Tibial nerve (tissue), 4 donors: Measurements from ENCODE around the gene KRTDAP. TPM values are rescaled to one million over a fixed set of nuclear protein-coding genes. Genes with fewer than 3 reads are reported as not detected.

Source experiments
- DNase-seq, 2 donors: peaks; one replicate each; pipeline ENCODE4 v3.0.0-alpha.2; 2019; ENCODE audit warnings: low spot score in 2 of 2
- H3K27ac ChIP-seq, 4 donors: fragments of 200-600 bp; sonication (generic) in 3 of 4; one replicate each; pipeline ENCODE4 v1.5.1; 2017 to 2019; ENCODE audit warnings: mild to moderate bottlenecking in 1 of 4
- H3K27me3 ChIP-seq, 2 donors: fragments of 200-600 bp; sonication (generic) in 1 of 2; one replicate each; pipeline versions ENCODE4 v1.5.1 to v1.6.0; 2017 to 2019
- H3K36me3 ChIP-seq, 3 donors: fragments of 200-600 bp; sonication (generic); one replicate each; pipeline ENCODE4 v1.5.1; 2018 to 2019
- H3K4me1 ChIP-seq, 4 donors: fragments of 200-600 bp; sonication (generic) in 3 of 4; one replicate each; pipeline ENCODE4 v1.5.1; 2017 to 2019
- H3K4me3 ChIP-seq, 4 donors: fragments of 200-600 bp; sonication (generic) in 3 of 4; one replicate each; pipeline ENCODE4 v1.5.1; 2017 to 2019; ENCODE audit warnings: mild to moderate bottlenecking in 1 of 4, moderate library complexity in 1 of 4
- H3K9me3 ChIP-seq, 4 donors: fragments of 200-600 bp; sonication (generic) in 3 of 4; one replicate each; pipeline ENCODE4 v1.5.1; 2017 to 2019
- CTCF ChIP-seq, 5 experiments: fragments of 200-600 bp in 3 of 5; fragments of 450-650 bp in 2 of 5; sonication (generic) in 3 of 5; IDR thresholded peaks; one replicate each; pipeline ENCODE4 v1.5.1; 2016 to 2019; ENCODE audit warnings: antibody characterized with exemption in 5 of 5, mild to moderate bottlenecking in 3 of 5, moderate library complexity in 2 of 5
- EP300 ChIP-seq, 2 donors: sonication (generic); formaldehyde crosslinking; IDR thresholded peaks; one replicate each; pipeline ENCODE4 v1.6.1; 2017; ENCODE audit warnings: antibody characterized with exemption in 2 of 2, mild to moderate bottlenecking in 1 of 2
- POLR2A ChIP-seq, 2 donors: fragments of 450-650 bp; IDR thresholded peaks; one replicate each; pipeline ENCODE4 v1.6.1; 2017; ENCODE audit warnings: antibody characterized with exemption in 2 of 2, mild to moderate bottlenecking in 2 of 2, moderate library complexity in 2 of 2
- WGBS, 2 donors: methylation state at CpG; one replicate each; pipeline ENCODE4 v1.1.5; 2018; 5-methylcytosine and 5-hydroxymethylcytosine counted together
- total RNA-seq, 4 donors: library from RNA; depleted of rRNA; stranded (reverse); fragments of >200 nt; gene quantifications; one replicate each; pipeline ENCODE4 v1.1.0, GENCODE V29; 2016

The KRTDAP gene
- total RNA-seq, 4 donors from 2014 or later, result not detected

- WGBS, 2 donors, result 61 to 69% methylated on average over 12 of the region's 12 CpGs
- peaks cover 0 to 6% (median 0%) of the 10 kb centered on the region in 4 donors for H3K4me1 ChIP-seq
- no peak for TF ChIP-seq POLR2A (IDR thresholded peaks at IDR 0.05)
- no peak for TF ChIP-seq EP300 (IDR thresholded peaks at IDR 0.05)
- TF ChIP-seq CTCF (IDR thresholded peaks at IDR 0.05), result no peak
- no peak within 1 kb of the TSS for H3K4me3 ChIP-seq
- H3K27me3 ChIP-seq, result peaks cover 0 to 8% of the 10 kb centered on the region in 2 donors
- DNase-seq, result no peak
- no peak within 1 kb of the TSS for H3K27ac ChIP-seq
- no peaks in the 10 kb centered on the region for H3K9me3 ChIP-seq
- H3K36me3 ChIP-seq, result no peaks in the 10 kb centered on the region
These were observed 42.4 kb downstream of the KRTDAP start, which contains the start of gene FFAR2 for GRCh38 chr19:35447606-35448469. FFAR2 (plus strand) TSS chr19:35448257; CDS start chr19:35449715, 1,458 bp downstream.

GRCh38 chr19:35445826-35446593 is 44.3 kb downstream of the KRTDAP start:
- peaks cover 0 to 8% of the 10 kb centered on the region in 2 donors for H3K27me3 ChIP-seq
- WGBS, 2 donors, result 76% methylated on average over 21 of the region's 21 CpGs
- no peaks in the 10 kb centered on the region for H3K9me3 ChIP-seq
- no peak for TF ChIP-seq POLR2A (IDR thresholded peaks at IDR 0.05)
- TF ChIP-seq EP300 (IDR thresholded peaks at IDR 0.05), result no peak
- no peak for TF ChIP-seq CTCF (IDR thresholded peaks at IDR 0.05)
- H3K4me1 ChIP-seq, result peaks cover 0 to 6% (median 0%) of the 10 kb centered on the region in 4 donors
- DNase-seq, result no peak
- H3K4me3 ChIP-seq, result no peak overlapping the region
- no peak overlapping the region for H3K27ac ChIP-seq
- no peaks in the 10 kb centered on the region for H3K36me3 ChIP-seq

GRCh38 chr19:35444735-35445134 is 45.5 kb downstream of the KRTDAP start:
- Histone ChIP-seq H3K9me3 (no peaks in the 10 kb centered on the region), H3K27me3 (peaks cover 0 to 8% of the 10 kb centered on the region in 2 donors), H3K36me3 (no peaks in the 10 kb centered on the region), H3K4me3 (no peak overlapping the region), H3K27ac (no peak overlapping the region), H3K4me1 (peaks cover 0 to 6% (median 0%) of the 10 kb centered on the region in 4 donors)
- TF ChIP-seq POLR2A (IDR thresholded peaks at IDR 0.05), result no peak
- no peak for TF ChIP-seq CTCF (IDR thresholded peaks at IDR 0.05)
- TF ChIP-seq EP300 (IDR thresholded peaks at IDR 0.05), result no peak
- DNase-seq, result no peak
- WGBS, 2 donors, result 63 to 65% methylated on average over 1 of the region's 1 CpG

- peaks cover 0 to 15% of the 10 kb centered on the region in 2 donors for H3K27me3 ChIP-seq
- no peak overlapping the region for H3K27ac ChIP-seq
- no peak for DNase-seq
- H3K36me3 ChIP-seq, result no peaks in the 10 kb centered on the region
- peak in 1 of 2 donors; percentile 24 for TF ChIP-seq EP300 (IDR thresholded peaks at IDR 0.05)
- no peak for TF ChIP-seq CTCF (IDR thresholded peaks at IDR 0.05)
- H3K9me3 ChIP-seq, result no peaks in the 10 kb centered on the region
- peaks cover 0 to 7% (median 3%) of the 10 kb centered on the region in 4 donors for H3K4me1 ChIP-seq
- H3K4me3 ChIP-seq, result no peak overlapping the region
- WGBS, 2 donors, result 62 to 74% methylated on average over 7 of the region's 7 CpGs
These were observed 48.2 kb downstream of the KRTDAP start for GRCh38 chr19:35442091-35442490.
